ENCODE data around the gene PCBP2. TPM values are rescaled to one million over a fixed set of nuclear protein-coding genes. Genes with fewer than 3 reads are reported as not detected.
"Not testable (repeated sequence)": the region's sequence is repeated elsewhere in the genome, so short reads cannot be mapped to it uniquely, and the experiment has no call there.

Gene PCBP2
- polyA plus RNA-seq, 2 of the 4 experiments (the other 2 are of a cell fraction): 367 to 546 TPM

DNA sequence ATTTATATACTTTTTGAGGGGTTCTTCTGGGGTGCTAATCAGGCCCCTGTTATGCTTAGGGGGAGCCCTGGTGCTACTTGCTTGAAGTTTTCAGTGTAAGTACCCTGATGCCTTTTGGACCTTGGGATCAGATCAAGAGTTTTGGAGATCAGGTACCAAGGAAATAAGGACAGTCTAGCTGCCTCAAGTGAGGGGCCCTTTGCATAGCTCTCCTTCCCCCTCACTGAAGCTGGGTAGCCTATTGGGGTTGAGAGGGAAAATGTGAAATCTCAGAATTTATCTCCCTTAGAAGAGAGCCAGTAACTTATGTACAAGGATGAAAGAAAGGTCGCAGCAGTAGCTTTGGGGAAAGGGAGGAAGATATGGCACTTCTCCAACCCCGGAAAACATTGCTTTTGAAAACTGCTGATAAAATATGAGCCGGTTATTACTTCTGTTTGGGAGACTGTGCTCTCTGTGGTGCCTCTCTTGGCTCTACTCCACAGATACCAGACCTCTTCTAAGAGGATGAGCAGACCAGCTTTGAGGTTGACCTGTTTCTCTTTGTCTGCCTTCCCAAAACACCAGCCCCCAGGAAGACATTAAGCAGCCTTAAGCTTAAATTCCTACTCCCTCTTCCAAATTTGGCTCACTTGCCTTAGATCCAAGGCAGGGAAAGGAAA lies 37.0 kb upstream of the PCBP2 start:
- no peak for FAIRE-seq
- TF ChIP-seq ELK1 (IDR thresholded peaks at IDR 0.05; ENCODE audit: low read depth, low read length) (no peak), KDM1A (IDR thresholded peaks at IDR 0.05; ENCODE audit: low read depth) (no peak), FOXS1 (CRISPR knock-in tag; IDR thresholded peaks at IDR 0.05) (no peak), ZFP36 (IDR thresholded peaks at IDR 0.05; ENCODE audit: borderline replicate concordance, partially characterized antibody) (no peak), NR3C1 (IDR thresholded peaks at IDR 0.05) (no peak), PHF8 (IDR thresholded peaks at IDR 0.05; ENCODE audit: borderline replicate concordance, low read depth) (no peak), SMC3 (IDR thresholded peaks at IDR 0.05) (no peak), HOXA7 (CRISPR knock-in tag; IDR thresholded peaks at IDR 0.05) (no peak), RAD21 (conservative IDR thresholded peaks at IDR 0.05 in 1 of 2, IDR thresholded peaks at IDR 0.05 in 1 of 2) (no peak), ZC3H11A (IDR thresholded peaks at IDR 0.05) (no peak), MAFK (IDR thresholded peaks at IDR 0.05; ENCODE audit: partially characterized antibody) (no peak), NPAS2 (CRISPR knock-in tag; IDR thresholded peaks at IDR 0.05; ENCODE audit: borderline replicate concordance) (no peak)
- TF ChIP-seq, protein P1, sequence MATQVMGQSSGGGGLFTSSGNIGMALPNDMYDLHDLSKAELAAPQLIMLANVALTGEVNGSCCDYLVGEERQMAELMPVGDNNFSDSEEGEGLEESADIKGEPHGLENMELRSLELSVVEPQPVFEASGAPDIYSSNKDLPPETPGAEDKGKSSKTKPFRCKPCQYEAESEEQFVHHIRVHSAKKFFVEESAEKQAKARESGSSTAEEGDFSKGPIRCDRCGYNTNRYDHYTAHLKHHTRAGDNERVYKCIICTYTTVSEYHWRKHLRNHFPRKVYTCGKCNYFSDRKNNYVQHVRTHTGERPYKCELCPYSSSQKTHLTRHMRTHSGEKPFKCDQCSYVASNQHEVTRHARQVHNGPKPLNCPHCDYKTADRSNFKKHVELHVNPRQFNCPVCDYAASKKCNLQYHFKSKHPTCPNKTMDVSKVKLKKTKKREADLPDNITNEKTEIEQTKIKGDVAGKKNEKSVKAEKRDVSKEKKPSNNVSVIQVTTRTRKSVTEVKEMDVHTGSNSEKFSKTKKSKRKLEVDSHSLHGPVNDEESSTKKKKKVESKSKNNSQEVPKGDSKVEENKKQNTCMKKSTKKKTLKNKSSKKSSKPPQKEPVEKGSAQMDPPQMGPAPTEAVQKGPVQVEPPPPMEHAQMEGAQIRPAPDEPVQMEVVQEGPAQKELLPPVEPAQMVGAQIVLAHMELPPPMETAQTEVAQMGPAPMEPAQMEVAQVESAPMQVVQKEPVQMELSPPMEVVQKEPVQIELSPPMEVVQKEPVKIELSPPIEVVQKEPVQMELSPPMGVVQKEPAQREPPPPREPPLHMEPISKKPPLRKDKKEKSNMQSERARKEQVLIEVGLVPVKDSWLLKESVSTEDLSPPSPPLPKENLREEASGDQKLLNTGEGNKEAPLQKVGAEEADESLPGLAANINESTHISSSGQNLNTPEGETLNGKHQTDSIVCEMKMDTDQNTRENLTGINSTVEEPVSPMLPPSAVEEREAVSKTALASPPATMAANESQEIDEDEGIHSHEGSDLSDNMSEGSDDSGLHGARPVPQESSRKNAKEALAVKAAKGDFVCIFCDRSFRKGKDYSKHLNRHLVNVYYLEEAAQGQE (IDR thresholded peaks at IDR 0.05): no peak
- WGBS (ENCODE audit: missing lambda C conversion rate): 72% methylated on average over 3 of the region's 3 CpGs
- no peak; a peak in 1 of 6 replicates for ATAC-seq
- Histone ChIP-seq H3K9me3 (no peaks in the 10 kb centered on the region), H3K4me3 (no peak overlapping the region), H3K4me1 (peaks cover 45% of the 10 kb centered on the region), H3K4me2 (no peak overlapping the region), H3K27ac (no peak overlapping the region)
- DNase-seq (ENCODE audit: low read depth in 1 of 2, low spot score in 1 of 2): no peak
- POLR2A ChIA-PET: interaction anchor here (0.6 kb wide), 2 partner anchors 13 to 33 kb away, joined by 3 to 4 read pairs; no protein-coding TSS in a partner anchor
- CTCF ChIA-PET: interaction anchor here (1.3 to 4.0 kb wide), 8 partner anchors 11 to 93 kb away, joined by 3 to 16 read pairs (median 4); partner anchors contain the start of gene AAAS

DNA sequence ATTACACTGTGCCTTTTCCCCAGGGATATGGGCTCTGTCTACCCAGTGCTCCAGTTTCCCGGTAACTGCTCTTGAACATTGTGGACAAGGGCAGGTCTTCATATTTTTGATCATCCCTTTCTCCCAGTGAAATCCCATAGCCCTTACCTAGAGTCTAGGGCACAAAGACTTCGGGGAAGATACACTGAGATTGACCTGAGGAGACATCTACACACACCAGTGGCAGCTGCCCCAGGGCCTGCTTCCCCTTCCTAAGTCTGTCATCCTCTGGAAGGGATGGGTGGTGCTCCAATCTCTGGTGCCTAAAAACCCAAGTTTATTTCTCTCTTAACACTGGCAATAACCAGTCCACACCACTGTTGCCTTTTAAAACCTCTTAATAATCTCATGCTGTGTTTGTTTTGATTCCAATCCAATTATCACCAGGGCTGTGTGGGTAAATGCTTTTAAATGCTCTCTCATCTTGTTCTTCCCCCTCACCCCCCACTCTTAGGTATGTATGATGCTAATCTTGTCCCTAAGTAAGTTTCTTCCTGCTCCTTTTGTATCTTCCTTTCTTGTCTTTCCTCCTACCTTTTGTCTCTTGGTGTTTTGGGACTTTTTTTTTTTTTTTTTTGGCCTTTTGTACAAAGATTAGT lies 36.0 kb upstream of the PCBP2 start:
- POLR2A ChIA-PET; H3K4me2 ChIP-seq; H3K4me3 ChIP-seq; FAIRE-seq; DNase-seq (ENCODE audit: low read depth in 1 of 2, low spot score in 1 of 2); H3K9me3 ChIP-seq: not testable (repeated sequence)
- CTCF ChIA-PET: interaction anchor here (0.7 to 4.0 kb wide), 4 partner anchors 34 to 260 kb away, joined by 4 to 21 read pairs (median 14); partner anchors contain the start of gene ATP5MC2
- ATAC-seq: peak; percentile 21 to 24; a peak in 3 of 6 replicates
- peaks cover 54% of the 10 kb centered on the region for H3K4me1 ChIP-seq
- peak overlapping the region in 1 of 2 experiments; percentile 9; a peak in 1 of 6 replicates for H3K27ac ChIP-seq
- WGBS (ENCODE audit: missing lambda C conversion rate): 72% methylated on average over 2 of the region's 2 CpGs

GRCh38 chr12:53417291-53417816 lies 34.5 kb upstream of the PCBP2 start:
- POLR2A ChIA-PET: interaction anchor here (0.8 to 1.1 kb wide), 4 partner anchors 18 to 96 kb away, joined by 3 read pairs; partner anchors contain the start of gene AAAS
- H3K27ac ChIP-seq; DNase-seq (ENCODE audit: low read depth in 1 of 2, low spot score in 1 of 2); FAIRE-seq; H3K4me2 ChIP-seq; H3K9me3 ChIP-seq; ATAC-seq; H3K4me3 ChIP-seq: not testable (repeated sequence)
- CTCF ChIA-PET: interaction anchor here (0.8 to 2.8 kb wide), 11 partner anchors 8 to 96 kb away, joined by 3 to 21 read pairs (median 5); partner anchors contain the start of gene AAAS
- 97% methylated on average over 9 of the region's 9 CpGs for WGBS (ENCODE audit: missing lambda C conversion rate)
- 0 out of 5 replicates have a peak, but pooled peaks of 1 of the 2 experiments have one; percentile 32 for TF ChIP-seq JUN (IDR thresholded peaks at IDR 0.05)
- peaks cover 42% of the 10 kb centered on the region for H3K4me1 ChIP-seq

All from A549 (cell line).